NCI-H2196 (cell line): ENCODE measurements around the gene DENND1A.
"Not testable (repeated sequence)": the region's sequence is repeated elsewhere in the genome, so short reads cannot be mapped to it uniquely, and the experiment has no call there.

Experiments
- DNase-seq: peaks from one replicate; lab custom pipeline; 2025; ENCODE audit not compliant: unreplicated experiment; lab: John Stamatoyannopoulos, UW

Gene DENND1A

GRCh38 chr9:123738648-123739047 lies 191.3 kb downstream of the DENND1A start:
- no peak for DNase-seq

DNA sequence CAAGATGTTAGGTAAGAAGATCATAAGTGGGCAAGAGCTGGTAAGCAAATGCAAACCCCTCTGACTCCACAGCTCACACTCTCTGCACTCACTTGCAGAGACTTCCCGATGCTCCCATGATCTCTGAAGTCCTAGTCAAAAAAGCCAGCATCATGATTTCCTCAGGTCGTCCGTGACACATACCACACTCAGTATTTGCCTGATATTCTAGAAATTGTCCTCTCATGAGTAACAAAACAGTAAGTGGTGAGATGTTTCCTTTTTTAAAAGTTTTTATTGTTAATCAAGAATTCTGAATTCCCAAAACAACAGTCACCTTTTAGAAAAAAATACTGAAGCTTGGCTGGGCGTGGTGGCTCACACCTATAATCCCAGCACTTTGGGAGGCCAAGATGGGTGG lies 194.6 kb downstream of the DENND1A start:
- DNase-seq = no peak

GRCh38 chr9:123728571-123728970 lies 201.4 kb downstream of the DENND1A start:
- not testable (repeated sequence) for DNase-seq

- DNase-seq = no peak
Measured at GRCh38 chr9:123727332-123727731, 202.6 kb downstream of the DENND1A start.

DNA sequence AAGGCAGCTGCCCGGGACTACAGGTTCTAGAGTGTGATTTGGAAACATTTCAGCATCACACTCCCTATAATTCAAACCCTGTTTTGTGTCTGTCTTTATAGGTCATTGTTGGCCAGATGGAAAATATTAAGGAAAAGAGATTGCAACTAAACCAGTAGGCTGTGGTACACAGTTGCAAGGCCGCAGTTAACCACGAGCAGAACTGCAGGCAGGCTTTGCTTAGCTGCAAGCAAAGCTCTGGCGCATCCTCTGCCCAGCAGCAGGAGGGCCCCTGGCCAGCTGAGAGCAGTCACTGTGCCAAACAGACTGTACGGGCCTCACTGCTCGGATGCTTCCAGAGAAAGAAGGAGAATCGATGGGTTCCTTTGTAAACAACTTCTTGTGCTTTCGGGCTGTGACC lies 204.5 kb downstream of the DENND1A start:
- no peak for DNase-seq

DNA sequence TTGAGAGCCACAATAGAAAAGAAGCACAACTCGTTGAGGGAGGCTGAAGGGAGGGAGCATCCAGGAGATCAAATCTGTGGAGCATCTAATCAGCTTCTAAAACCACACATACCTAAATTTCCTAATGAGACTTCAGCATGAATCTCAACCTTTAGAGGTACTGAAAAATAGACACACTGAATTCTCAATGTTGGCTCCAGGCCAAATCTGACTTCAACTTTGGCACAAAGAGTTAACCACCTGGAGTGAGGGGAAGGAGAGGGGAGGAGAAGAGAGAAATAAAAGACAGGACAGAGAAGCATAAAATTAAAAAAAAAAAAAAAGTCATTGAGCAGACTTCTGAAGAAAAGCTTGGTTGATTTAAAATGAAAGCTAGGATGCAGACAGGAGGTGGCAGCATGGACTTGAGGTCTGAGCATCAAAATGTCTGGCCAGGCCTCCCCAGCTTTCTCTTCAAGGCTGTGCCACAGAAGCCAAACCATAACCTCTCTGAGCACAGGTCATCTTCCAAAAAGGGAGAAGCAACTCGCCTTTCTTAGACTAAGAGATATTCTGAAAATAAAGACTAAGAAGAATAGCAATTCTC lies 205.6 kb downstream of the DENND1A start:
- DNase-seq = peak; percentile 15

- DNase-seq = no peak
Measured at GRCh38 chr9:123723135-123723875, 206.6 kb downstream of the DENND1A start.

DNA sequence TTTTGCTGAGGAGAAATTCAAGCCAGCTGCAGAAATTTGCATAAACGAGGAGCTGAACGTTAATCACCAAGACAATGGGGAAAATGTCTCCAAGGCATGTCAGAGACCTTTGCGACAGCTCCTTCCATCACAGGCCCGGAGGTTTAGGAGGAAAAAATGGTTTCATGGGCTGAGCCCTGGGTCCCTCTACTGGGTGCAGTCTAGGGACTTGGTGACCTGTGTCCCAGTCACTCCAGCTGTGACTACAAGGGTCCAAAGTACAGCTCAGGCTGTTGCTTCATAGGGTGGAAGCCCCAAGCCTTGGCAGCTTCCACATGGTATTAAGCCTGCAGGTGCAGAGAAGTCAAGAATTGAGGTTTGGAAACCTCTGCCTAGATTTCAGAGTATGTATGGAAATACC lies 207.5 kb downstream of the DENND1A start:
- no peak for DNase-seq

- DNase-seq = no peak
Measured at GRCh38 chr9:123718188-123718587, 211.7 kb downstream of the DENND1A start.

- no peak for DNase-seq
Measured at GRCh38 chr9:123717581-123718175, 212.2 kb downstream of the DENND1A start.

- no peak for DNase-seq
Measured at GRCh38 chr9:123716339-123716945, 213.5 kb downstream of the DENND1A start.

DNA sequence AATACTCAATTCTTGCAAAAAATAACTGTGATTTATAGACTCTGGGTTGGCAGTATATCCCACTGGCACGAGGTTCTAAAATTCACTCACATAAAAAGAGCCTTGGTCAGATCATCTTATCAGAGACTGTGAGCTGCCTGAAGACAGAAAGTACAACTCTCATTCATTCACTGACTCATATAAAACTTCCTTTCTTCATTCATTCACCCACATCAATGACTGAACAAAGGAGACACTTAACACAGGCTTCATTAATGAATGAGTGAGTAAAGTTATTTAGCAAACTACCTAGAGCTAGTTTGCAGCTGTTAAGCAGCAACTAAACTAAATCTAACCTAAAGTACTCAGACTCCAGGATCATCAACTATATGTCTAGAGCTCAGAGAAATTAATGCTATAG lies 214.7 kb downstream of the DENND1A start:
- no peak for DNase-seq

DNA sequence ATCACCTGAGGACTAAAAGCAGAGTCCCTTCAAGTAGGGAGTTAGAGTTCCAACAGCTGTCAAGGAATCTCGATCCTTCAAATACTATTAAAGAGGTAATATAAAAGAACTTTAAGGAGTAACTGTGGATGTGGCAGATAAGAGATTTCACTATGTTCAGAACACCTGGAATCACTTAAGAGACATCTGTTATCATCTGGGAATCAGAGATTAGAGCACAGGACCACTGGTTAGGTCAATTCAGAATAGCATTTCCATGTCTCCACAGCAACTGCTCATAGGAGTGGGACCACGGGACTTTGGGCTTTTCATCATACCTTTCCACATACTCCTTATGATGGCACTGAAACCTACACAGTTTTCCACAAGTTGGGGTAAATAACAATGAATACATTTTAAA lies 216.6 kb downstream of the DENND1A start:
- no peak for DNase-seq

GRCh38 chr9:123712399-123712798 lies 217.5 kb downstream of the DENND1A start:
- DNase-seq = no peak

GRCh38 chr9:123710299-123710698 lies 219.6 kb downstream of the DENND1A start:
- DNase-seq = no peak

DNA sequence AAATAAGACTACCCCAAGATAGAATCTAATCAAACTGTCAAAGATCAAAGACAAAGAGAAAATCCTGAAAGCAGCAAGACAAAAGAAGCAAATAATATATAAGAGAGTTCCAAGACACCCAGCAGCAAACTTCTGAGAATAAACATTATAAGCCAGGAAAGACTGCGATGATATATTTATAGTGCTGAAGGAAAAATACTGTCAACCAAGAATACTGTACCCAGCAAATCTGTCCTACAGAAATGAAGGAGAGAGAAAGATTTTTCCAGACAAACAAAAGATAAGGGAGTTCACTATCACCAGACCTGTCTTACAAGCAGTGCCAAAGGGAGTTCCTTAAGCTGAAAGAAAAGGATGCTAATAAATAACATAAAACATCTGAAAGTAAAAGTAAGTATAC lies 227.4 kb downstream of the DENND1A start:
- no peak for DNase-seq

DNA sequence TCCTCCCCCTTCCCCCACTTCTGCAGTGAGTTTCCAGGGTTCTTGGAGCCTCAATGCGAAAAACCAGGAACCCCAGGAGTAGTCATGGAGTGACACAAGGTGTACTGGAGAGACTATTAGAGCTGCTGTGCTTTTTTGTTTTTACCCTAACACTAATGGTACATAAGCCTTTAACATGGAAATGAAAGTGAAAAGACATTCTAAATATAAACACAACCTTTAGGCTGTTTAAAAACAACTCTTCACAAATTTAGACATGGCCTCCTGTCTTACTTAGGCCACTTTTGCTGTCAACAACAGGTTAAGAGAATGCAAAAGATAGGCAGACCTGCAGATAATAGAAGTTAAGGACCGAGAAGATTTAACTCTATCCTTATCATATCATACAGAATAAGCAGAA lies 232.2 kb downstream of the DENND1A start:
- no peak for DNase-seq

GRCh38 chr9:123696476-123696875 lies 233.4 kb downstream of the DENND1A start:
- DNase-seq = no peak

GRCh38 chr9:123695386-123695785 lies 234.5 kb downstream of the DENND1A start:
- no peak for DNase-seq

- DNase-seq = no peak
Measured at GRCh38 chr9:123691765-123692303, 238.1 kb downstream of the DENND1A start.

- DNase-seq = no peak
Measured at GRCh38 chr9:123689701-123690428, 240.1 kb downstream of the DENND1A start.
